Measurements from ENCODE around the gene FASTKD2. TPM values are rescaled to one million over a fixed set of nuclear protein-coding genes. Genes with fewer than 3 reads are reported as not detected.
A peak's percentile ranks its signal among the peaks of the same experiment; 100 is the strongest.

The FASTKD2 gene
- total RNA-seq, 1 experiment from 2014 or later, result 31.5 TPM

- CTCF ChIA-PET, result interaction anchor here (0.7 kb wide), 2 partner anchors 389 to 887 kb away, joined by 5 to 8 read pairs; no protein-coding TSS in a partner anchor
- DNase-seq, result no peak
- Mint-ChIP-seq H3K4me1 (ENCODE audit: low read depth, unreplicated experiment) (no peaks in the 10 kb centered on the region), H3K36me3 (ENCODE audit: insufficient read depth, unreplicated experiment) (peaks cover 20% of the 10 kb centered on the region), H3K27ac (ENCODE audit: unreplicated experiment) (no peak overlapping the region), H3K27me3 (ENCODE audit: unreplicated experiment) (no peaks in the 10 kb centered on the region), H3K9me3 (ENCODE audit: low read depth, unreplicated experiment) (no peaks in the 10 kb centered on the region), H3K4me3 (ENCODE audit: low read depth, unreplicated experiment) (no peak overlapping the region)
- no peak for TF ChIP-seq CTCF (IDR thresholded peaks at IDR 0.05; ENCODE audit: unreplicated experiment)
- BruUV-seq (replicated peaks), result no TSS peak
- intact Hi-C loops (cut with micrococcal nuclease; ENCODE audit: unreplicated experiment), result loop anchor here (1.0 to 2.0 kb wide), 3 partner anchors 87 to 390 kb away; no protein-coding TSS in a partner anchor
Observed at GRCh38 chr2:206780671-206781070, 15.3 kb downstream of the FASTKD2 start.

GRCh38 chr2:206783718-206784117 lies 18.3 kb downstream of the FASTKD2 start:
- Mint-ChIP-seq H3K27ac (ENCODE audit: unreplicated experiment) (no peak overlapping the region), H3K36me3 (ENCODE audit: insufficient read depth, unreplicated experiment) (peaks cover 20% of the 10 kb centered on the region), H3K4me1 (ENCODE audit: low read depth, unreplicated experiment) (no peaks in the 10 kb centered on the region), H3K9me3 (ENCODE audit: low read depth, unreplicated experiment) (no peaks in the 10 kb centered on the region), H3K27me3 (ENCODE audit: unreplicated experiment) (no peaks in the 10 kb centered on the region), H3K4me3 (ENCODE audit: low read depth, unreplicated experiment) (no peak overlapping the region)
- no TSS peak for BruUV-seq (replicated peaks)
- DNase-seq, result peak; percentile 14
- intact Hi-C loops (cut with micrococcal nuclease; ENCODE audit: unreplicated experiment), result no loop called here
- CTCF ChIA-PET, result no interaction called here
- peak; percentile 66 for TF ChIP-seq CTCF (IDR thresholded peaks at IDR 0.05; ENCODE audit: unreplicated experiment)

DNA sequence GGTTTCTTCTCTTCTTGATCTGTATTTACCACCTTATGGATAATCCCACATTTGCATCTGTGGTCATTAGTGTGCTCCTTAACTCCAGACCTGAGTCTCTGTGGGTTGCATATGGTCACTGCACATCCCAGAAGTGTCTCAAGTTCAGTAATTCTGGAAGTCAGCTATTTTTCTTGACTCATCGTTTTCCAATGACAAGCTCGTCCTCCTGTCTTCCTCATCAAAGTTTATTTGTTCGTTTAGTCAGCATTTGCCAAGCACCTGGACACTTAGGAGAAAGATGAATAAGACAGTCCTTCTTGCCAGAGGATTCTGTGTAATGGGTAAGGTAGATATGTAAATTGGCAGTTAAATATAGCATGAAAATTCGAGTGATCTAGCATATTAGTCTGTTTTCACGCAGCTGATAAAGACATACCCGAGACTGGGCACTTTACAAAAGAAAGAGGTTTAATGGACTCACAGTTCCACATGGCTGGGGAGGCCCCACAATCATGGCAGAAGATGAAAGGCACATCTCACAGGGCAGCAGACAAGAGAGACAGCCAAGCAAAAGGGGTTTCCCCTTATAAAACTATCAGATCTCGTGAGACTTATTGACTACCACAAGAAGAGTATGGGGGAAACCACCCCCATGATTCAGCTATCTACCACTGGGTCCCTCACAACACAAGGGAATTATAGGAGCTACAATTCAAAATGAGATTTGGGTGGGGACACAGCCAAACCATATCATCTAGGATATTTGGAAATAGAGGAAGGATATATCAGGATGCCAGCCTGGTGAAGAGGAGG lies 19.4 kb downstream of the FASTKD2 start:
- intact Hi-C loops (cut with micrococcal nuclease; ENCODE audit: unreplicated experiment), result no loop called here
- Mint-ChIP-seq H3K4me1 (ENCODE audit: low read depth, unreplicated experiment) (no peaks in the 10 kb centered on the region), H3K27ac (ENCODE audit: unreplicated experiment) (no peak overlapping the region), H3K36me3 (ENCODE audit: insufficient read depth, unreplicated experiment) (peaks cover 24% of the 10 kb centered on the region), H3K27me3 (ENCODE audit: unreplicated experiment) (no peaks in the 10 kb centered on the region), H3K4me3 (ENCODE audit: low read depth, unreplicated experiment) (no peak overlapping the region), H3K9me3 (ENCODE audit: low read depth, unreplicated experiment) (no peaks in the 10 kb centered on the region)
- BruUV-seq (replicated peaks), result no TSS peak
- no peak for TF ChIP-seq CTCF (IDR thresholded peaks at IDR 0.05; ENCODE audit: unreplicated experiment)
- DNase-seq, result no peak
- CTCF ChIA-PET, result no interaction called here

GRCh38 chr2:206790311-206790935 lies 25.0 kb downstream of the FASTKD2 start:
- Mint-ChIP-seq H3K4me1 (ENCODE audit: low read depth, unreplicated experiment) (no peaks in the 10 kb centered on the region), H3K4me3 (ENCODE audit: low read depth, unreplicated experiment) (no peak overlapping the region), H3K27ac (ENCODE audit: unreplicated experiment) (no peak overlapping the region), H3K27me3 (ENCODE audit: unreplicated experiment) (no peaks in the 10 kb centered on the region), H3K36me3 (ENCODE audit: insufficient read depth, unreplicated experiment) (peaks cover 31% of the 10 kb centered on the region), H3K9me3 (ENCODE audit: low read depth, unreplicated experiment) (no peaks in the 10 kb centered on the region)
- no peak for DNase-seq
- BruUV-seq (replicated peaks), result no TSS peak
- TF ChIP-seq CTCF (IDR thresholded peaks at IDR 0.05; ENCODE audit: unreplicated experiment), result no peak
- CTCF ChIA-PET, result no interaction called here
- intact Hi-C loops (cut with micrococcal nuclease; ENCODE audit: unreplicated experiment), result no loop called here

All from Calu3 (cell line).